GM23338 (cell line): ENCODE results near the gene NAALADL2.

Experiments
- CREB1 ChIP-seq: fragments of 250-450 bp; sonication (Bioruptor Pico); IDR thresholded peaks from 2 replicates; pipeline ENCODE4 v1.5.0; 2020; ENCODE audit warnings: low read depth, mild to moderate bottlenecking, moderate library complexity
- CTCF ChIP-seq, 2 experiments: fragments of 200-600 bp in 1 of 2; sonication (generic) in 1 of 2; conservative IDR thresholded peaks; 2 replicates each; pipeline versions ENCODE4 v1.5.1 to v1.6.1; 2016 to 2017; ENCODE audit warnings: antibody characterized with exemption in 2 of 2, low read depth in 2 of 2, mild to moderate bottlenecking in 2 of 2, moderate library complexity in 1 of 2
- EZH2 ChIP-seq: fragments of 200-600 bp; sonication (generic); IDR thresholded peaks from one replicate; pipeline ENCODE4 v1.8.0; 2017; ENCODE audit warnings: antibody characterized with exemption, mild to moderate bottlenecking, low read depth; ENCODE audit not compliant: unreplicated experiment
- EZH2phosphoT487 ChIP-seq: fragments of 200-600 bp; sonication (generic); IDR thresholded peaks from one replicate; pipeline ENCODE4 v1.8.1; 2018; ENCODE audit warnings: antibody characterized with exemption; ENCODE audit not compliant: unreplicated experiment
- JUNB ChIP-seq: IDR thresholded peaks from one replicate; pipeline ENCODE4 v1.6.1; 2016; ENCODE audit warnings: antibody characterized with exemption; ENCODE audit not compliant: unreplicated experiment
- NANOG ChIP-seq: IDR thresholded peaks from 2 replicates; pipeline ENCODE4 v1.6.1; 2016; ENCODE audit warnings: antibody characterized with exemption, borderline replicate concordance
- POLR2AphosphoS5 ChIP-seq: IDR thresholded peaks from 2 replicates; pipeline ENCODE4 v1.6.1; 2016; ENCODE audit warnings: antibody characterized with exemption, low read depth
- STAT1 ChIP-seq: IDR thresholded peaks from one replicate; pipeline ENCODE4 v1.6.1; 2016; ENCODE audit warnings: antibody characterized with exemption; ENCODE audit not compliant: unreplicated experiment
- ZNF114 ChIP-seq: fragments of 250-450 bp; sonication (Bioruptor Pico); IDR thresholded peaks from 2 replicates; pipeline ENCODE4 v1.5.0; 2020; ENCODE audit warnings: mild to moderate bottlenecking, moderate library complexity
- ZNF462 ChIP-seq: fragments of 250-450 bp; sonication (Bioruptor Pico); IDR thresholded peaks from 2 replicates; pipeline ENCODE4 v1.5.0; 2020; ENCODE audit warnings: mild to moderate bottlenecking, moderate library complexity
- TF ChIP-seq, protein P1 (sequence below): IDR thresholded peaks from one replicate; pipeline ENCODE4 v1.6.1; 2018; ENCODE audit warnings: antibody characterized with exemption; ENCODE audit not compliant: unreplicated experiment
- TF ChIP-seq, protein P2 (sequence below): IDR thresholded peaks from 2 replicates; pipeline ENCODE4 v1.6.1; 2016; ENCODE audit warnings: antibody characterized with exemption

- TF ChIP-seq CTCF (conservative IDR thresholded peaks at IDR 0.05; ENCODE audit: low read depth in 2 of 2) (no peak), POLR2AphosphoS5 (no peak), EZH2 (no peak), EZH2phosphoT487 (no peak), JUNB (no peak), NANOG (no peak), CREB1 (CRISPR knock-in tag) (no peak), ZNF114 (CRISPR knock-in tag) (no peak), ZNF462 (CRISPR knock-in tag) (no peak), STAT1 (no peak)
- TF ChIP-seq, protein P1, sequence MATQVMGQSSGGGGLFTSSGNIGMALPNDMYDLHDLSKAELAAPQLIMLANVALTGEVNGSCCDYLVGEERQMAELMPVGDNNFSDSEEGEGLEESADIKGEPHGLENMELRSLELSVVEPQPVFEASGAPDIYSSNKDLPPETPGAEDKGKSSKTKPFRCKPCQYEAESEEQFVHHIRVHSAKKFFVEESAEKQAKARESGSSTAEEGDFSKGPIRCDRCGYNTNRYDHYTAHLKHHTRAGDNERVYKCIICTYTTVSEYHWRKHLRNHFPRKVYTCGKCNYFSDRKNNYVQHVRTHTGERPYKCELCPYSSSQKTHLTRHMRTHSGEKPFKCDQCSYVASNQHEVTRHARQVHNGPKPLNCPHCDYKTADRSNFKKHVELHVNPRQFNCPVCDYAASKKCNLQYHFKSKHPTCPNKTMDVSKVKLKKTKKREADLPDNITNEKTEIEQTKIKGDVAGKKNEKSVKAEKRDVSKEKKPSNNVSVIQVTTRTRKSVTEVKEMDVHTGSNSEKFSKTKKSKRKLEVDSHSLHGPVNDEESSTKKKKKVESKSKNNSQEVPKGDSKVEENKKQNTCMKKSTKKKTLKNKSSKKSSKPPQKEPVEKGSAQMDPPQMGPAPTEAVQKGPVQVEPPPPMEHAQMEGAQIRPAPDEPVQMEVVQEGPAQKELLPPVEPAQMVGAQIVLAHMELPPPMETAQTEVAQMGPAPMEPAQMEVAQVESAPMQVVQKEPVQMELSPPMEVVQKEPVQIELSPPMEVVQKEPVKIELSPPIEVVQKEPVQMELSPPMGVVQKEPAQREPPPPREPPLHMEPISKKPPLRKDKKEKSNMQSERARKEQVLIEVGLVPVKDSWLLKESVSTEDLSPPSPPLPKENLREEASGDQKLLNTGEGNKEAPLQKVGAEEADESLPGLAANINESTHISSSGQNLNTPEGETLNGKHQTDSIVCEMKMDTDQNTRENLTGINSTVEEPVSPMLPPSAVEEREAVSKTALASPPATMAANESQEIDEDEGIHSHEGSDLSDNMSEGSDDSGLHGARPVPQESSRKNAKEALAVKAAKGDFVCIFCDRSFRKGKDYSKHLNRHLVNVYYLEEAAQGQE, result no peak
- TF ChIP-seq, protein P2, sequence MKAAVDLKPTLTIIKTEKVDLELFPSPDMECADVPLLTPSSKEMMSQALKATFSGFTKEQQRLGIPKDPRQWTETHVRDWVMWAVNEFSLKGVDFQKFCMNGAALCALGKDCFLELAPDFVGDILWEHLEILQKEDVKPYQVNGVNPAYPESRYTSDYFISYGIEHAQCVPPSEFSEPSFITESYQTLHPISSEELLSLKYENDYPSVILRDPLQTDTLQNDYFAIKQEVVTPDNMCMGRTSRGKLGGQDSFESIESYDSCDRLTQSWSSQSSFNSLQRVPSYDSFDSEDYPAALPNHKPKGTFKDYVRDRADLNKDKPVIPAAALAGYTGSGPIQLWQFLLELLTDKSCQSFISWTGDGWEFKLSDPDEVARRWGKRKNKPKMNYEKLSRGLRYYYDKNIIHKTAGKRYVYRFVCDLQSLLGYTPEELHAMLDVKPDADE, result no peak
Observed at GRCh38 chr3:175521406-175521805, 662.3 kb downstream of the NAALADL2 start.
